Dermis microvascular lymphatic vessel endothelial cell (primary cell): ENCODE data around the gene ARSG. TPM values are rescaled to one million over a fixed set of nuclear protein-coding genes. Genes with fewer than 3 reads are reported as not detected.
A peak's percentile ranks its signal among the peaks of the same experiment; 100 is the strongest.
"Not testable (repeated sequence)": the region's sequence is repeated elsewhere in the genome, so short reads cannot be mapped to it uniquely, and the experiment has no call there.

Source experiments
- DNase-seq, 2 donors: peaks; one replicate each; pipeline versions ENCODE4 v3.0.0 to v3.0.0-alpha.2; 2010; ENCODE audit warnings: low read depth in 2 of 2
- total RNA-seq: library from RNA; depleted of rRNA; stranded (reverse); fragments of >200 nt; gene quantifications from 2 replicates; pipeline ENCODE4 v1.2.1, GENCODE V29; 2014

Gene ARSG
- total RNA-seq, 1 donor from 2014 or later, result 1.5 TPM

- DNase-seq, result not testable (repeated sequence)
Measured at GRCh38 chr17:68376178-68376577, 84.9 kb downstream of the ARSG start.

- no peak for DNase-seq
Measured at GRCh38 chr17:68377771-68378267, 86.5 kb downstream of the ARSG start.

- peak; percentile 63 to 96 for DNase-seq
Measured at GRCh38 chr17:68378268-68379176, 87.2 kb downstream of the ARSG start.

- no peak for DNase-seq
Measured at GRCh38 chr17:68379177-68379510, 87.8 kb downstream of the ARSG start.

GRCh38 chr17:68379692-68380677, 88.7 kb downstream of the ARSG start:
- DNase-seq, result no peak

GRCh38 chr17:68381076-68381900, 90.0 kb downstream of the ARSG start:
- DNase-seq, result peak in 1 of 2 donors; percentile 67

GRCh38 chr17:68382582-68383085, 91.3 kb downstream of the ARSG start:
- DNase-seq, result no peak

GRCh38 chr17:68383120-68383442, 91.8 kb downstream of the ARSG start:
- DNase-seq, result no peak

- peak; percentile 74 to 90 for DNase-seq
Measured at GRCh38 chr17:68383443-68384321, 92.4 kb downstream of the ARSG start.

- DNase-seq, result no peak
Measured at GRCh38 chr17:68384471-68384870, 93.2 kb downstream of the ARSG start.

GRCh38 chr17:68384941-68385340, 93.6 kb downstream of the ARSG start:
- no peak for DNase-seq

- DNase-seq, result no peak
Measured at GRCh38 chr17:68385490-68386215, 94.4 kb downstream of the ARSG start.

GRCh38 chr17:68387435-68388218, 96.3 kb downstream of the ARSG start:
- no peak for DNase-seq

GRCh38 chr17:68389041-68389440, 97.7 kb downstream of the ARSG start:
- no peak for DNase-seq

- DNase-seq, result no peak
Measured at GRCh38 chr17:68390888-68391545, 99.7 kb downstream of the ARSG start.

GRCh38 chr17:68391561-68392268, 100.4 kb downstream of the ARSG start:
- no peak for DNase-seq

GRCh38 chr17:68394608-68395331, 103.5 kb downstream of the ARSG start:
- DNase-seq, result no peak
